GM21390 (cell line): Measurements from ENCODE around the gene CDCP2.
"Not testable (repeated sequence)": the region's sequence is repeated elsewhere in the genome, so short reads cannot be mapped to it uniquely, and the experiment has no call there.

Experiments used
- ATAC-seq: cut with Tn5 transposase; IDR thresholded peaks from one replicate; pipeline ENCODE4 v1.9.1; 2021; ENCODE audit not compliant: unreplicated experiment

Gene CDCP2

DNA sequence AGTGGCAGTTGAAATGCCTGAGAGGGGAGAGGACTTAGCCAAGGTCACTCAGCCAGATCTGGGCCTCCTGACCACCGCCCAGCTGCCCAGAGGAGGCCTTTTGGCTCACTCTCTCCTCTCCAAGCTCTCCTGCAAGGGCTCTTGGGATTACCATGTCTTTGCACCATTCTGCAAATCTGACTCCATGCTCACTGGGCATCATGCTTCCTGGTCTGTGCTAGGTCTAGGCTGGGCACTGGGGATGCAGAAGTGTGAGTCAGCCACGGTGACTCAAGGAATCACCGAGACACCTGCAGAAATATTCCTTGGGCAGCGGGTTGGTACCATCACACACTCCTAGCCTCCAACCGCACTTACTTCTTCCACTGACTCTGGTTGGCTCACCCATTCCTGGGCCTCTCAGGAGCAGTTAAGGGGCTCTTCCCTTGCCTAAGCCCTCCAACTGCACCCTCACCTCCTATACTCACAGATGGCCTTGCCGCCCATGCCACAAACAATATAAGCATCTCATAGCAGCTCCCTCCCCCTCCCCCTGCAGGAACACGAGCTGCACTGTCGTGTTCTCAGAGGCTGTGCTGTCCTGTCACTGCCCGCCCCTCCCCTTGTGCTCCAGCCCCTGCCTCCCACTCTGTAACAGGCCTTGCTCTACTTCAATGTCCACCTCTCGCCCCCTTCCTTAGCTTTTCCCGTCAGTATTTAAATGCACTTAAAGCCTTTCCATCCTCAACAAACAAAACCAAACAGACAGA lies 34.8 kb downstream of the CDCP2 start:
- no peak for ATAC-seq

DNA sequence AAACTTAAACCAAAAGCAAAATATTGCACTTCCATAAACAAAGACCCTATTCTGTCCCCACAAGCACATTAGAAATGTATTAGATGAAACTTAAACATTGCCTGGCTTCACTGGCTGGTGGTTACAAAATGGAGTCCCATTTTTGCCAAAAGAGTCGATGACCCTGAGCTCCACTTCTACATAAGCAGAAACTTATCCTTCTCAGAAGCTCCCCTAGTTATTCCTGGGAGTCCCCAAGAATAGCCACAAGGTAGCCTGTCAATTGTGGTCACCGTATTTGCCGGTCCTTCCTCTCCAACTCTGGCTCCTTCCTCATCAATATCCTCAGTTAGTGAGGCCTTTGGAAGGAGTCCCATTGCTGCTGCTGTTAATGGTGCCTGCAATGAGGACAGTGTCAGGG lies 37.3 kb downstream of the CDCP2 start:
- no peak for ATAC-seq

DNA sequence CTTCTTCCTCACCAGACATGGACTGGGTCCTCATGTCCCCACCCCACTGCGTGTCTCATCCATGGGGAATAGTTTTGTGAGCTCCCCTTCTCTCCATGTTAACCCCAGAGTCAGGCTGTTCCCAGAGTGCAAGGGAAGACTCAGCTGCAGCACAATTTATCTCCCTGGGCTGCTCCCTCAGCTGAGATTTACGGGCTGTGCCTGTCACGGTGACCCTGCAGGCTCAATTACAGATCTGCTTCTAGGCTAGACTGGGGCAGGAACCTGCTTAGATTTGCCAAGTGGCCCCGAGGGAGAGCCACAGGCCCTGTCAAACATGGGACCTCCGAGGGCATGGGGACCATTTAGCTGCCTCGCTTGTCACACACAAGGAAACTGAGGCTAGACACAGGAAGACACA lies 37.8 kb downstream of the CDCP2 start:
- ATAC-seq: no peak

DNA sequence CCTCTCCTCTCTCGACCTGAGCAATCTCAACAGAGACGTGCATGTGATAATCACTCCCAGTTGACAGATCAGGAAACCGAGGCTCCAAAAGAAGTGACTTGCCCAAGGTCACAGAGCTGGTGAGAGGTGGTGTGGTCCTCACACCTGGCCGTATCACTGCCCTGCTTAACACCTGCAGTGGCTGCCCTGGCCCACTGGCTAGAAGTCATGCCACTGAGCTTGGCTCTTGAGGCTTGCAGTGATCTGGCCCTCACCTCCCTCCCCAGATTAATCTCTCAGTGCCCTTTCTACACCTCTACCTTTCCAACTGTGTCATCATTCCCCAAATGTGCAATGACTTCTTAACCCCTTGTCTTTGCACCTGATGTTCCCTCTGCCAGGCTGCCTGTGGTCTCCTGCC lies 38.8 kb downstream of the CDCP2 start:
- no peak for ATAC-seq

DNA sequence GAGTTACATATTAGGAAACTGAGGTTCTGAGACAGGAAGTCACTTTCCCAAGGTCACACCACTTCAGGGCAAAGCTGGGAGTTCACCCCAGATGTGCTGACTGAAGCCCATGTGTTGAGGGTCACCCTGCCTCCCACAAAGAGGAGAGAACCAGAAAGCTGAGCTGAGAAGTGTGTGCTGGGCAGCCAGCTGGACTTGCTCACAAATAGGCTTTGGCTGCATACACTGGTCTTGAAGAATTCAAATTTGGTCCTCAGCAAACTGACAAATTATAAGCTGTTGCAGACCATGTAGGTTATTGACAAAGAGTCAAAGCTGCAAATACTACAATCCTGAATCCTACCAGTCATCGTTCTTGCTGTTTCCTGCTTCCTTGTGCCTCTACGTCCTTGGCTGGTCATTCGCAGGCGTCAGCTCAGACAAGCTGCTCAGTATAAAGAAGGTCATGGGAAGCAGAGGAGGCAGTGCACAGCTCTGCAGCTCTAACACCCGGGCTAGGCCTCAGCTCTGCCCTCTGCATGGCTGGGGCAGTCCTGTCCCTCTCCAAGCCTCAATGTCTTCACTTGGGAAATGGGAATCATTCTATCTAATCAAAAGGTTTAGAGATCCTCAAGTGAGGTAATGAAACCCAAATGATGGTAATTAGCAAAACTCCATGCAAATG lies 40.0 kb downstream of the CDCP2 start:
- no peak for ATAC-seq

DNA sequence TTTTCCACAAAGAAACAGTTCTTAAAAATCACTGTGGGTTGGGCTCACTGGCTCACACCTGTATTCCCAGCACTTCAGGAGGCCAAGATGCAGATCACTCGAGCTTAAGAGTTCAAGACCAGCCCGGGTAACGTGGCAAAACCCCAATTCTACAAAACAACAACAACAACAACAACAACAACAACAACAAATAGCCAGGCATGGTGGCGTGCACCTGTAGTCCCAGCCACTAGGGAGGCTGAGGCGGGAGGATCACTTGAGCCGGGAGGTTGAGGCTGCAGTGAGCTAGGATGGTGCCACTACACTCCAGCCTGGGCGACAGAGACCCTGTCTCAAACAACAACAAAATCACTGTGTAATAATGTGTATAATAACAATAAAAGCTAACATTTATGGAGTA lies 40.8 kb downstream of the CDCP2 start:
- ATAC-seq: no peak

DNA sequence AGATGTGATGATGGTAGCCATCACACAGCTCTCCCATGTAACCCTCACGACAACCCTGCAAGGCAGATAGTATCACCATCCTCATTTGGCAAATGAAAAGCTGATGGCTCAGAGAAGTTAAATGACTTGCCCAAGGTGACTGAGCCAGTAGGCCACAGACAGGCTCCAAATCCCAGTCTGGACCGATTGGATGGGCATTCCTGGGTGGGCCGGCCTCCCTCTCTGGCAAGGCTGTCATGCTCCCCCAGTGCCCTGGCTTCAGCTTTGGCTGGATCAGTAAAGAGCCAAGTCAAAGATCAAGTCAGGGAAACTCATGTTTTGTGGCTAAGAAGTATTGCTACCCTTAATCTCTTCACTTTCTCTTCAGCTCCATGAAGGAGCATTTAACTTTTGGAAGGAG lies 41.2 kb downstream of the CDCP2 start:
- ATAC-seq: no peak

DNA sequence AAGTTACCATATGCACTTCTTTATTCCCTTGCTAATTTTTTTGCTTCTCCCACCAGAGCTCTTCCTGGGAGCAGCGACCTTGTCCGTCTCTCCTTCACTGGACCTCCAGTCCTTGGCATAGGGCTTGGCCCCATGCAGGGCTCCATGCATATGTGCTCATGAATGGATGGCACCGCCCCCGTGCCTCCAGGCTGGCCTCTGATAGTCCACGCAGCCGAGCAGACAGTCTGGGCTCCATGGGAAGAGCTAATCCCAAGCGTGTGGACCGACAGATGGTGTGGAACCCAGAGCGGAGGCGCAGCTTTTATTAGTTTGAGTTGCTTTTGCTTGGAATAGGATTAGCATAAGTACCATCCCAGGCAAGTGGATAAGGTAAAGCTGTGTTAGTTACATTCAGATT lies 41.8 kb downstream of the CDCP2 start:
- ATAC-seq: no peak

DNA sequence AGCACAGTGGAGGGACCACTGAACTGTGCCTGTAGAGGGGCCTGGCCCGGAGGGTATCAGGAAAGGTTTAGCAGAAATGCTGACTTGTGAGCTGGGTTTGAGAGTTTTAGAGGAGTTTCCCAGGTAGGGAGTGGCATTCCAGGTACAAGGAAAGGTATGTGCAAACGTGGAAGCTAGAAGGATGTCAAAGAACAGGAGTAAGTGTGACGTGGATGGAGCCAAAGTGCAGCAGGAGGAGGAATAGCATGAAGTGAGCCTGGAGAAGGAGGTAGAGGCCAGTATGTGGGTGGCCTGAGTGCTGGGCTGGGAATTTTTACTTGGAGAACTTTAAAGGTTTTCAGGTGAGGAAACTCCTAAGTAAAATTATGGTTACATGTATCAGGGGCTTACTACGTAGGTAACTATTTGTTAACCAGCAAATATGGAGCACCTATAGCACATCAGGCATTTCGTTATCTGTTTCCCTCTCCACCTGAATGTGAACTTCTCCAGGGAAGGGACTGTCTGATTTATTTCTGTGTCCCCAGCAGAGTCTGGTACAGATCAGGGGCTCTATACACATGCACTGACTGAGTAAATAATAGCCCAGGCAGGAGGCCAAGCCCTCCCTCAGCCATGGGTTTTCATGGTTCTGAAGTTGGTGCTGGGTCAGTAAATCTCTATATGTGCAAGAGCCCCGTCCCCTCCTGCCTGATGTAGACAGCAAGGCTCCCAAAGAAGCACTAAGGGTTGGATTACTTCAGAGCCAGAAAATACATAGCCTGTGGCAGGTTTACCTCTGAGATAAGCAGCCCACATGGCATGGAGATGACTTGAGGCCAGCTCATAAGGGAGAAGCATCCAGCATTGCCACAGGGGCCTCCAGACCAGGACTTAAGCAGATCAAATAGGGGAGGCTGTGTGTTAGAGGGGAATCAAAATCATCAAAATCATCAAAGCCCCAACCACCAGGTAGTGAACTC lies 43.4 kb downstream of the CDCP2 start:
- ATAC-seq: no peak

DNA sequence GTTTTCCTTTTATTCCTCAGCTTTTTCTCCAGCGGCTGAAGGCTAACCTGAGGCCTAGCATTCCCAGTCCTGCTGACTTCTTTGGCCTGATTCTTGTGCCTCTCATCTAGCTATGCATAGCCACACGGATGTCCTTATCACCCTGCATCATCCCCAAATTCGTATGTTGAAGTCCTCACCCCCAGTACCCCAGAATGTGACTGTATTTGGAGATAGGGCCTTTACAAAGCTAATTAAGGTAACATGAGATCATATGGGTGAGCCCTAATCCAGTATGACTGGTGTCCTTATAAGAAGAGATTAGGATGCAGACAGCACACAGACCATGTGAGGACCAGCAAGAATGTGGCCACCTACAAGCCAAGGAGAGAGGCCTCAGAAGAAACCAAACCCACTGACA lies 44.6 kb downstream of the CDCP2 start:
- ATAC-seq: no peak

DNA sequence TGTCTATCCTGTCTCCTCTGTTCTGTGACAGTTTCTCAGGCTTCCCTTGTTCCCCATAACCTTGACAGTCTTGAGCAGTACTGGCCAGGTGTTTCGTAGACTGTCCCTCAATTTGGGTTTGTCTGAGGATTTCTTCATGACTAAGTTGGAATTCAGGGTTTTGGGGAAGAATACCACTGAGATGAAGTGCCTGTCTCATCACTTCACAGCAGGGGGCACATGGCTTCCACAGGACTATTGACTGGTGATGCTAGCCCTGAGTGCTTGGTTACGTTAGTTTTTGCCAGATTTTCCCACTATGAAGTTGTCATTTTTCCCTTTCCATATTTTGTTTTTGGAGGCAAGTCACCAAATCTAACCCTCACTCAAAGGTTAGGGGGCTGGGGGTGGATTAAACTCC lies 45.7 kb downstream of the CDCP2 start:
- no peak for ATAC-seq

DNA sequence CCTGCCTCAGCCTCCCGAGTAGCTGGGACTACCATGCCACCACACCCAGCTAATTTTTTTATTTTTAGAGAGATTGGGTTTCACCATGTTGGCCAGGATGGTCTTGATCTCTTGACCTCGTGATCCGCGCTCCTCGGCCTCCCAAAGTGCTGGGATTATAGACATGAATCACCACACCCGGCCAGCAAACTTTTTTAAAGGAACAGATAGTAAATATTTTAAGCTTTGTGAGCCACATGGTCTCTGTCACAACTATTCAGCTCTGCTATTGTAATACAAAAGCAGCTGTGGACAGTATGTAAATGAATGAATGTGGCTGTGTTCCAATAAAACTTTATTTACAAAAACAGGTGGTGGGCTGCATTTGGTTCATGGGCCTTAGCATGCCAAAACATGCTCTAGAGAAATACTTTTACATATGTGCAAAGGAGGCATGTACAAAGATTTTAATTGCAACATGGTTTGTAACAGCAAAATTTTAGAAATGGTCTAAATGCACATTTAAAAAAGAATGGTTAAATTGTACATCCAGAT lies 47.0 kb downstream of the CDCP2 start:
- ATAC-seq: no peak

DNA sequence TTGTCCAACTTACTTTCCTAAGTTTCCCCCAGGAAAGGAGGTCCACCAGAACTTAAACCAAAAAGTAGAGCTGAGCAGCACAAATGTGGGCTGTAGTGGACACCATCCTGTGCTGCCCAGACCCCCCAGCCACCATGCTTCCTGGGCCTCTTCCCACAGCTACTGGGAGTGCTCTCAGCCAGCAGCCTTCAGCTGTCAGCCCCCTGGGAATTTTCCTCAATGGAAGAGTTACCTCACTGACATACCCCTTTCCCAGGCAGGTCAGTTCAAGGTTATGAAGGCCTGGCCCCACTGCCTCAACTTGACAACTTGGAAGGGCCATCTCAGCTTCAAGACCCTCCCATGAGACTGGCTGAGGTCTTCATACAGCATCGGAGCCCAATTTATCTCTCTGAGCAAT lies 47.7 kb downstream of the CDCP2 start:
- no peak for ATAC-seq

DNA sequence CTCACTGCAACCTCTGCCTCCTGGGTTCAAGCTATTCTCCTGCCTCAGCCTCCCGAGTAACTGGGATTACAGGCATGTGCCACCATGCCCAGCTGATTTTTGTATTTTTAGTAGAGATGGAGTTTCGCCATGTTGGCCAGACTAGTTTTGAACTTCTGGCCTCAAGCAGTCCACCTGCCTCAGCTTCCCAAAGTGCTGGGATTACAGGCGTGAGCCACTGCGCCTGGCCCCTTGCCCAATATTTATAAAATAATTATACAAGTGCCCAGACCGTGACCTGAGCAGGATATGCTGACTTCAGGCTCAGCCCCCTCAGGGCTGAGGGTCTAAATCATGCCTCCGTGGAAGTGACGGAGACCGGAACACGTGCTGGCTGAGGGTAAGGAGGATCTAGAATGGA lies 48.2 kb downstream of the CDCP2 start:
- not testable (repeated sequence) for ATAC-seq

DNA sequence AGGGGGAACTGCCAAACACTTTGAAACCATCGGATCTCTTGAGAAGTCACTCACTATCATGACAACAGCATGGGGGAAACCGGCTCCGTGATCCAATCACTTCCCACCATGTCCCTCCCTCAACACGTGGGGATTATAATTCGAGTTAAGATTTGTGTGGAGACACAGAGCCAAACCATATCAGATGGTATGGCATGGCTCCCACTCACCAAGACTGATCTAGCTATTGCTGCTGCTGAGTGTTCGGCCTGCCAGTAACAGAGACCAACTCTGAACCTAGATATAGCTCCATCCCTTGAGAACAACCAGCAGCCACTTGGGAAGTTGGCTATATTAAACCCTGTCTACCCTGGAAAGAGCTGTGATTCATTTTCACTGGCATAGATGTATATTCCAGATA lies 49.4 kb downstream of the CDCP2 start:
- no peak for ATAC-seq

DNA sequence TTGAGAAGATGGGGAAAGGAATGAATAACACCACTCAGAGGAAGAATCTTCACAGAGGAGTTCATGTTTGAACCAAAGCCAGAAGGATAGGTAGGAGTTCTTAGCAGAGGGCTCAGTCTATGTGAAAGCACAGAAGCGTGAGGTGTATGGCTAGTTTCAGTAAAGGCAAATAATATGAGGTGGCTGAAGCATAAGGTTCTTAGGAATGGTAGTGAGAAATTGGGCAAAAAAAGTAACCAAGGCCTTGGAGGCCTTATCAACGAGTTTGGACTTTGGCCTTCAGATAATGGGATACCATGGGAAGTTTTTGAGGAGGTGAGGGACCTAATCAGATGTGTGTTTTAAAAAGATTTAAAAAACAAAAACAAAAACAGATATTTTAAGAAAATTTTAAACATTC lies 52.3 kb downstream of the CDCP2 start:
- no peak for ATAC-seq

DNA sequence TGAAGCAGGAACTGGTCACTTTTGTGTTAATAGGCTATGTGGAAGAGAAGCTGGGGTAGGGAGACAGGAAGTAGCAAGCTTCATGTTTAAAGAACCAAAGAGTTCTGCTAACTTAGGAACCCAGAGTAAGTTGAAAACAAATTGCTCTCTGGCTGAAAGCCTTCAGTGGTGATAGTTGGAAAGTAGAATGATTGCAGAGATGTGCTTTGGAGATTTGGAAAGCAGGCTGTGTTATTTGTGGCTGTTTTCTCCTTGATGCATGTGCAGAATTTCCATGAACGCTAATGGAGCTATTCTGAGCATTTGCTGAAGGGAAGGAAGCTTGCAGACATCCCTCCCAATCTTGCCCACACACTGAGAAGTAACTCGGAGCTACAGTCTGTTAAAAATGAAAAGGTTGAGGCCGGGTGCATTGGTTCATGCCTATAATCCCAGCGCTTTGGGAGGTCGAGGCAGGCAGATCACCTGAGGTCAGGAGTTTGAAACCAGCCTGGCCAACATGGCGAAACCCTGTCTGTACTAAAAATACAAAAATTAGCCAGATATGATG lies 53.7 kb downstream of the CDCP2 start:
- ATAC-seq: no peak

DNA sequence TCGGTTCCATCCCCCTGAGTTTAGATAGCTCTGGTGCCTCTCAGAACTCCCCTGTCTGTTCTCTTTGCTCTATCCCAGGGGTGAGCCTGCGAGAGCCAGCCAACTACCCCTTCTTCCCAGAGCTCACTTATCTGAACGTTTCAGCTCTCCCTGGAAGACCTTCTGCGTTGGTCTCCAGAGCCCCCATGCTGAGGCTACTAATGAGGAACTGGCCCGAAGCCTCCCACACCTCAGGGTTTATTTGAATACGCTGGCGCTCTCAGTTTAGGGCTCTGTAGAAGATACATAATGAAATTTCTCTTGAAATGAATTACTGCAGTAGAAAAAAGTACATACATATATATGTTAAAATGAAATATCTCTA lies 55.9 kb downstream of the CDCP2 start:
- ATAC-seq: no peak

DNA sequence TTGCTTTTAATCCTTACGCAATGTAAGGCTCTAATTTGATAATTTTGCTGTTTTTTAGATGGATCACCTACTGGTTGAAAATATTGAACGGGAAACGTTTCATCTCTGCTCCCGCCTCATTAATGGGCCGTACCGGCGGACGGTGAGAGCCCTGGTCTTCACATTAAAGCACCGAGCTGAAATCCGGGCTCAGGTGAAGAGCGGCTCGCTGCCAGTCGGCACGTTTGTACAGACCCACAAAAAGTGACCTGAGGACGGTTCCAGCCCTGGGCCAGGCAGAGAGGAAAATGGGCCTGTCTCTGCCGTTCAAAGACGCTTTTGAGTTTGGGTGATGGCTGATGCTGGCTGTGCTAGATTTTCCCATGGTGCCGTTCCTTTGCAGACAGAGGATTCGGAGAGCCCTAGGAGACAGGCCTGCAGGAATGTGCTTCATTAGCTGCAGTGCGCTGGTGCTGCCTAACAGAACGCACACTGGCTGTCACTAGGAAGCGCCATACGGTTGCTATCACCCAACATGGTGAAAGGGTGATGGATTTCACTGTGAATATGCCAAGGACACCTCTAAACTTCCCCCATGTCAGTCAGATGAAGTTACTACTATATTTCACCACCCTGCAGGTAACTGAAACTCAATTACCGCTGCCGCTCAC lies 56.4 kb downstream of the CDCP2 start:
- no peak for ATAC-seq

DNA sequence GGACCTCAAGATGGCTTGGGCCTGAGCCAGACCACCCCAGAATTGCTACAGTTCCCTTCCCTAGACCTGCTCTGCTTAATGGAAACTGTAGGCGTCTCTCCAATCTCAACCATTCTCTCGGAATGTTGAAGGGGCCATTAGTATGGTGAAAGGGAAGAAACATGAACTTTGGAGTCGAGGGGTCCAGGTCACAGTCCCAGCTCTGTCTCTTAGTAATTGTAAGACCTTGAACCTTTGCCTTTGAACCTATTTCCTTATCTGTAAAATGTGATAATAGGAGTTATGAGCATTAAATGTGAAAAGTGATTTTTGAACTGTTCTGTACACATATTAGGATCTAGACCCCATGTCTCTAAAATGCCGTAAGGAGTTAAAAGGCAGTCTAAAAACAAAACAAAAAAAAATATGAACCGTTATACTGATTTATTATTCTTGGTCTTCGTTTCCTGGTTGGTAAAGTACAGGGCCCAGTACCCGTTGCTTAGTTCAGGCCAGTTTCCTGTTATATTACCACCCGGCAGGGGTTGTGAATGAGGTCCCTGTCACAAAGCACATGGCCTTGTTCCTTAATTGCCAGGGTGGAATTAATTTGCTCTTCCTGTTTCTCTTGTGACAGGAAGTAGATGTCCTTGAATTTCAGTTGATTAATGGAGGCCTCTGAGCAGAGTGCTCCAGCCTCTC lies 57.1 kb downstream of the CDCP2 start:
- no peak for ATAC-seq
